CD14-positive monocyte (primary cell): Measurements from ENCODE around the gene GABRB2. TPM values are rescaled to one million over a fixed set of nuclear protein-coding genes. Genes with fewer than 3 reads are reported as not detected.

ENCODE experiments used
- DNase-seq, 3 donors: peaks; one replicate each; pipeline ENCODE4 v3.0.0-alpha.2; 2011 to 2022
- H2AFZ ChIP-seq: 2 replicates; pipeline ENCODE4 v1.6.0; 2012; ENCODE audit warnings: mild to moderate bottlenecking, low read depth, low read length, inconsistent platforms; ENCODE audit not compliant: insufficient read depth, poor library complexity, severe bottlenecking
- H3K27ac ChIP-seq, 2 donors: 1 replicate in 1 of 2; 2 replicates in 1 of 2; pipeline ENCODE4 v1.5.1; 2012 to 2013; ENCODE audit warnings: low read length in 2 of 2, control low read depth in 1 of 2, inconsistent platforms in 1 of 2, low read depth in 1 of 2, mild to moderate bottlenecking in 1 of 2
- H3K27me3 ChIP-seq, 2 donors: one replicate each; pipeline versions ENCODE4 v1.6.0 to v1.6.1; 2011 to 2013; ENCODE audit warnings: low read length in 2 of 2; ENCODE audit not compliant: control insufficient read depth in 2 of 2, insufficient read depth in 2 of 2
- H3K36me3 ChIP-seq, 2 donors: replicated peaks in 1 of 2; 1 replicate in 1 of 2; 2 replicates in 1 of 2; pipeline versions ENCODE4 v1.5.1 to v1.6.1; 2012 to 2013; ENCODE audit warnings: low read length in 2 of 2, control low read depth in 1 of 2, inconsistent platforms in 1 of 2, mild to moderate bottlenecking in 1 of 2; ENCODE audit not compliant: insufficient read depth in 2 of 2, control insufficient read depth in 1 of 2
- H3K4me1 ChIP-seq, 2 donors: 1 replicate in 1 of 2; 2 replicates in 1 of 2; pipeline versions ENCODE4 v1.5.1 to v1.6.1; 2012 to 2013; ENCODE audit warnings: low read length in 2 of 2, control low read depth in 1 of 2, inconsistent platforms in 1 of 2, mild to moderate bottlenecking in 1 of 2, moderate library complexity in 1 of 2; ENCODE audit not compliant: insufficient read depth in 2 of 2, control insufficient read depth in 1 of 2
- H3K4me2 ChIP-seq: replicated peaks from 2 replicates; pipeline ENCODE3; 2012; ENCODE audit warnings: low read length, moderate library complexity, mild to moderate bottlenecking; ENCODE audit not compliant: poor library complexity, severe bottlenecking; ENCODE audit errors: extremely low read depth
- H3K4me3 ChIP-seq, 3 experiments: fragments of 200-600 bp in 1 of 3; sonication (generic) in 1 of 3; replicated peaks in 1 of 3; 1 replicate in 2 of 3; 2 replicates in 1 of 3; pipeline ENCODE4 v1.5.1; 2011 to 2013; ENCODE audit warnings: low read length in 3 of 3, mild to moderate bottlenecking in 3 of 3, control low read depth in 2 of 3, low read depth in 2 of 3, inconsistent platforms in 1 of 3, moderate library complexity in 1 of 3
- H3K79me2 ChIP-seq: 2 replicates; pipeline ENCODE4 v1.6.0; 2012; ENCODE audit warnings: mild to moderate bottlenecking, control low read depth, inconsistent platforms, low read length, moderate library complexity; ENCODE audit not compliant: insufficient read depth
- H3K9ac ChIP-seq: 2 replicates; pipeline ENCODE4 v1.6.0; 2017; ENCODE audit warnings: low read length, mild to moderate bottlenecking; ENCODE audit not compliant: insufficient read depth, poor library complexity, severe bottlenecking
- H3K9me3 ChIP-seq, 2 donors: replicated peaks in 1 of 2; 1 replicate in 1 of 2; 2 replicates in 1 of 2; pipeline versions ENCODE4 v1.5.1 to v1.6.1; 2012 to 2013; ENCODE audit warnings: low read length in 2 of 2, control low read depth in 1 of 2; ENCODE audit not compliant: control insufficient read depth in 1 of 2, insufficient read depth in 1 of 2
- H4K20me1 ChIP-seq: 2 replicates; pipeline ENCODE4 v1.6.0; 2012; ENCODE audit warnings: mild to moderate bottlenecking, low read length, control low read depth, moderate library complexity; ENCODE audit not compliant: insufficient read depth
- H3K27ac Mint-ChIP-seq, 7 donors: one replicate each; pipeline ENCODE4 v1.8.0; 2020; ENCODE audit warnings: mild to moderate bottlenecking in 7 of 7, mixed read lengths in 7 of 7, moderate library complexity in 6 of 7, inconsistent platforms in 2 of 7
- H3K27me3 Mint-ChIP-seq, 3 donors: one replicate each; pipeline ENCODE4 v1.8.0; 2021 to 2022; ENCODE audit warnings: low read depth in 3 of 3, mild to moderate bottlenecking in 3 of 3, mixed read lengths in 3 of 3, moderate library complexity in 3 of 3, inconsistent platforms in 1 of 3
- H3K36me3 Mint-ChIP-seq, 2 donors: one replicate each; pipeline ENCODE4 v1.8.0; 2020; ENCODE audit warnings: mixed read lengths in 2 of 2, inconsistent platforms in 1 of 2, mild to moderate bottlenecking in 1 of 2
- H3K4me1 Mint-ChIP-seq: one replicate; pipeline ENCODE4 v1.8.0; 2020; ENCODE audit warnings: mild to moderate bottlenecking, mixed read lengths
- H3K4me3 Mint-ChIP-seq, 2 donors: one replicate each; pipeline ENCODE4 v1.8.0; 2020; ENCODE audit warnings: mild to moderate bottlenecking in 2 of 2, mixed read lengths in 2 of 2, moderate library complexity in 1 of 2
- H3K9me3 Mint-ChIP-seq, 7 donors: one replicate each; pipeline ENCODE4 v1.8.0; 2020 to 2022; ENCODE audit warnings: mixed read lengths in 7 of 7, mild to moderate bottlenecking in 6 of 7, moderate library complexity in 6 of 7, inconsistent platforms in 2 of 7
- CTCF ChIP-seq: fragments of 200-600 bp; IDR thresholded peaks from one replicate; pipeline ENCODE4 v1.8.0; 2022; ENCODE audit warnings: antibody characterized with exemption, mild to moderate bottlenecking
- WGBS: methylation state at CpG from one replicate; pipeline ENCODE4 v1.1.5; 2013; ENCODE audit warnings: missing lambda C conversion rate; ENCODE audit not compliant: insufficient coverage; 5-methylcytosine and 5-hydroxymethylcytosine counted together
- intact Hi-C, 2 donors: fragments of 100-400 bp; cut with micrococcal nuclease; formaldehyde crosslinking; loops; one replicate each; pipeline versions ENCODE4 v1.15.0 to v1.15.1; 2023
- polyA plus RNA-seq, 3 donors: library from polyadenylated mRNA; depleted of rRNA in 1 of 3; unstranded in 2 of 3; stranded (reverse) in 1 of 3; fragments of 300-500 nt in 2 of 3; fragments of >200 nt in 1 of 3; fragmentation: Illumina TruSeq in 2 of 3; gene quantifications; 1 replicate in 2 of 3; 2 replicates in 1 of 3; pipeline ENCODE4 v1.2.3, GENCODE V29; 2012 to 2021

Gene GABRB2
- polyA plus RNA-seq, 3 donors = not detected

GRCh38 chr5:161263191-161263590, 283.3 kb downstream of the GABRB2 start:
- no peaks in the 10 kb centered on the region for H3K79me2 ChIP-seq
- H3K9me3 ChIP-seq = no peaks in the 10 kb centered on the region
- H3K36me3 Mint-ChIP-seq = no peaks in the 10 kb centered on the region
- no peak overlapping the region for H3K4me3 ChIP-seq
- H2AFZ ChIP-seq = no peak overlapping the region
- H3K27ac ChIP-seq = no peak overlapping the region
- no peaks in the 10 kb centered on the region for H3K4me1 ChIP-seq
- no peaks in the 10 kb centered on the region for H3K27me3 ChIP-seq
- no peak overlapping the region for H3K27ac Mint-ChIP-seq
- H3K4me2 ChIP-seq = no peak overlapping the region
- H3K4me3 Mint-ChIP-seq = no peak overlapping the region
- intact Hi-C loops = no loop called here
- peaks cover 0 to 5% (median 0%) of the 10 kb centered on the region in 7 donors for H3K9me3 Mint-ChIP-seq
- TF ChIP-seq CTCF = no peak
- DNase-seq = no peak
- no peaks in the 10 kb centered on the region for H3K36me3 ChIP-seq
- no peak overlapping the region for H3K9ac ChIP-seq
- no peaks in the 10 kb centered on the region for H4K20me1 ChIP-seq
- no peaks in the 10 kb centered on the region for H3K27me3 Mint-ChIP-seq
- H3K4me1 Mint-ChIP-seq = no peaks in the 10 kb centered on the region

- Histone ChIP-seq H3K4me1 (no peaks in the 10 kb centered on the region), H3K27ac (no peak overlapping the region), H3K79me2 (no peaks in the 10 kb centered on the region), H3K9me3 (no peaks in the 10 kb centered on the region), H3K9ac (no peak overlapping the region), H2AFZ (no peak overlapping the region), H3K4me3 (no peak overlapping the region), H4K20me1 (no peaks in the 10 kb centered on the region), H3K27me3 (no peaks in the 10 kb centered on the region), H3K4me2 (no peak overlapping the region), H3K36me3 (no peaks in the 10 kb centered on the region)
- Mint-ChIP-seq H3K9me3 (peaks cover 0 to 5% (median 0%) of the 10 kb centered on the region in 7 donors), H3K4me3 (no peak overlapping the region), H3K27me3 (no peaks in the 10 kb centered on the region), H3K27ac (no peak overlapping the region), H3K36me3 (no peaks in the 10 kb centered on the region), H3K4me1 (no peaks in the 10 kb centered on the region)
- TF ChIP-seq CTCF = no peak
- intact Hi-C loops = no loop called here
- no peak for DNase-seq
- WGBS = no CpG with 5 or more reads among the region's 4 CpGs
These were observed 284.7 kb downstream of the GABRB2 start for GRCh38 chr5:161261668-161262323.
